Measurements from ENCODE around the gene ALDH1B1. TPM values are rescaled to one million over a fixed set of nuclear protein-coding genes. Genes with fewer than 3 reads are reported as not detected.

Gene ALDH1B1
- total and polyA plus RNA-seq, 2 of the 13 experiments (the other 11 are each of a cell fraction or from before 2014, with no cell fraction given) = 45.1 to 125 TPM

DNA sequence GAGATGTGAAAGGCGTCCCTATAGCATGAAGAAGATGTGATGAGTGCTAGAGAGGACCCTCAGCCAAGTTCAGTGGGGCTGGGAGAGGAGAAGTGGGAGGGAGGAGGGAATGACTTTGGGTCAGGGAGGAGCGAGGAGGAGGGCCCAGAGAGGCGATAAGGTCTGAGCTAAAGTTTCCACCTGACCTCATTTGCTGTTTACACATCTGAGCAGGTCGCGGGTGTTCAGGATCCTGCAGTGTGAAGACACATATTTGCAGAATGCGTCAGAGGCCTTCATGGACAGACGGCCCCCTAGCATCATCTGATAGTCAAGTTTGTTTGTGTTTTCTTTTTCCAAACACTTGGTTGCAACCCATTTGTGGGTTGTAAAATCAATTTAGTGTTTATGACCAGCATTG, 50.7 kb downstream of the ALDH1B1 start (continued):
- TF ChIP-seq UBTF (CRISPR knock-in tag; IDR thresholded peaks at IDR 0.05) (no peak), SIN3B (IDR thresholded peaks at IDR 0.05; ENCODE audit: low read length) (no peak), GATAD1 (CRISPR knock-in tag; IDR thresholded peaks at IDR 0.05) (no peak), ZNF253 (CRISPR knock-in tag; IDR thresholded peaks at IDR 0.05; ENCODE audit: borderline replicate concordance) (no peak), HDAC6 (IDR thresholded peaks at IDR 0.05; ENCODE audit: low read depth, low read length) (no peak), MXI1 (IDR thresholded peaks at IDR 0.05; ENCODE audit: borderline replicate concordance, low read depth, low read length) (no peak), AGO1 (IDR thresholded peaks at IDR 0.05; ENCODE audit: low read depth, low read length, poor library complexity, severe bottlenecking) (no peak), ZNF180 (CRISPR knock-in tag; IDR thresholded peaks at IDR 0.05; ENCODE audit: borderline replicate concordance, low read depth) (no peak), FOXO1 (CRISPR knock-in tag; IDR thresholded peaks at IDR 0.05) (peak; percentile 81; the same call in 1 of the 2 replicates), TGIF2 (CRISPR knock-in tag; IDR thresholded peaks at IDR 0.05) (no peak), ELF4 (CRISPR knock-in tag; IDR thresholded peaks at IDR 0.05; ENCODE audit: borderline replicate concordance) (no peak), NCOR1 (IDR thresholded peaks at IDR 0.05; ENCODE audit: borderline replicate concordance, low read length) (no peak), MEF2D (CRISPR knock-in tag; IDR thresholded peaks at IDR 0.05) (no peak), ZNF224 (CRISPR knock-in tag; IDR thresholded peaks at IDR 0.05) (no peak), RBAK (CRISPR knock-in tag; IDR thresholded peaks at IDR 0.05) (no peak), ZNF264 (CRISPR knock-in tag; IDR thresholded peaks at IDR 0.05) (no peak), POGK (CRISPR knock-in tag; conservative IDR thresholded peaks at IDR 0.05) (no peak), TERF1 (CRISPR knock-in tag; IDR thresholded peaks at IDR 0.05) (no peak), NPAS2 (CRISPR knock-in tag; IDR thresholded peaks at IDR 0.05; ENCODE audit: borderline replicate concordance) (no peak), BRD4 (CRISPR knock-in tag; IDR thresholded peaks at IDR 0.05) (no peak), ZNF24 (IDR thresholded peaks at IDR 0.05) (no peak), PAX8 (CRISPR knock-in tag; IDR thresholded peaks at IDR 0.05; ENCODE audit: borderline replicate concordance) (no peak), ELK4 (CRISPR knock-in tag; IDR thresholded peaks at IDR 0.05; ENCODE audit: borderline replicate concordance) (no peak)
- TF ChIP-seq, protein P1, sequence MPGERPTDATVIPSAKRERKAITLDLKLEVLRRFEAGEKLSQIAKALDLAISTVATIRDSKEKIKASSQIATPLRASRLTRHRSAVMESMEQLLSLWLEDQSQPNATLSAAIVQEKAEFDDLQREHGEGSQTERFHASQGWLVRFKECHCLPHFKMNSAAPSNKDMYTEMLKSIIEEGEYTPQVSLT (CRISPR knock-in tag; IDR thresholded peaks at IDR 0.05; ENCODE audit: borderline replicate concordance, low read depth) = no peak
- TF ChIP-seq, protein P2, sequence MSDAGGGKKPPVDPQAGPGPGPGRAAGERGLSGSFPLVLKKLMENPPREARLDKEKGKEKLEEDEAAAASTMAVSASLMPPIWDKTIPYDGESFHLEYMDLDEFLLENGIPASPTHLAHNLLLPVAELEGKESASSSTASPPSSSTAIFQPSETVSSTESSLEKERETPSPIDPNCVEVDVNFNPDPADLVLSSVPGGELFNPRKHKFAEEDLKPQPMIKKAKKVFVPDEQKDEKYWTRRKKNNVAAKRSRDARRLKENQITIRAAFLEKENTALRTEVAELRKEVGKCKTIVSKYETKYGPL (CRISPR knock-in tag; IDR thresholded peaks at IDR 0.05) = no peak

All from HepG2 (cell line).